ENCODE measurements around the gene RIMS3. TPM values are rescaled to one million over a fixed set of nuclear protein-coding genes. Genes with fewer than 3 reads are reported as not detected.

RIMS3 gene
- 1 to 10 TPM; 2.7 to 4.0 (median 3.0) TPM for total RNA-seq

DNA sequence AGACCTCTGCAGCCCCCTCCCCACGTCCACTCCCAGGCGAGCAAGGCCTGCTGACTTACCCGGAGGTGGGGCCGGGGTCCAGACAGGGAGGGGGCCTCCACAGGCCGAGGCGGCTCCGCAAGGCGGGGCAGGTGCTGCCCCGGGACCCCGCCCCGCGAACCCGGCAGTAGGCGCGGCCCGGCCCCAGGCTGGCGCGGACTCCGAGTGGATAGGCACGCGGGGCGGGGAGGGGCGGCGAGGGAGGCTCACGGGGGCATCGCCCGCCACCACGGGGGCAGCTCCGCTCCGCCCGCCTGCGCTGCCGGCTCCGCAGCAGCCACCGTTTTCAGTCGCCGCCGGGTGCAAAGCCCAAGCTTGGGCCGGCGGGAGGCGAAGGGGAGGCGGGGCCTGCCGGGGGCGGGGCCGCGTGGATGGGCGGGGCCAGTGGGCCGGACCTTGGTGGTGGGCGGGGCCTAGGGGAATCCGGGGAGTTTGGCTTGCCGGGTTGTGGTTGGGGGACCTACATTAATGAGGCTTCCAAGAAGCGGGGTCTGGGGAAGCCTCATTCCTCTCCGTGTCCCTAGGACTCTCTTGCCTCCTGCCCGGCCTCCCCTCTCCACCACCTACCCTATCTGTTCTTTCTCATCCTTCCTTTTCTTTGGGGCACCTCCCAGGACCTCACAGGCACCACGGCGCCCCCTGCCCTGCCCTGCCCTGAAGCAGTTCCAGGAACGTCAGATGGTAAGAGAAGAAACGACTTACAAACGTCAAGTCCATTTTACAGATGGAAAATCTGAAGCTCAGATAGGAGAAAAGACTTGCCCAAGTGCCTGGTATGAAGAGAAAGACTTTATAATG lies at the start of gene RIMS3:
Gene RIMS3 (minus strand): TSS at position 348 of the 837 bp plus-strand sequence. CDS start 23,757 bp downstream, outside the sequence.
- peak within 1 kb of the TSS; percentile 9 for H3K4me3 ChIP-seq (ENCODE audit: low read depth, poor library complexity, severe bottlenecking)
- 1 to 2% methylated on average over 9 to 27 of the region's 59 CpGs for WGBS, 2 donors
- DNase-seq (ENCODE audit: low spot score in 2 of 2) = peak; percentile 52 to 95
- intact Hi-C loops (cut with DNase I; ENCODE audit: low total_unique reads) = no loop called here
- TF ChIP-seq, protein P1, sequence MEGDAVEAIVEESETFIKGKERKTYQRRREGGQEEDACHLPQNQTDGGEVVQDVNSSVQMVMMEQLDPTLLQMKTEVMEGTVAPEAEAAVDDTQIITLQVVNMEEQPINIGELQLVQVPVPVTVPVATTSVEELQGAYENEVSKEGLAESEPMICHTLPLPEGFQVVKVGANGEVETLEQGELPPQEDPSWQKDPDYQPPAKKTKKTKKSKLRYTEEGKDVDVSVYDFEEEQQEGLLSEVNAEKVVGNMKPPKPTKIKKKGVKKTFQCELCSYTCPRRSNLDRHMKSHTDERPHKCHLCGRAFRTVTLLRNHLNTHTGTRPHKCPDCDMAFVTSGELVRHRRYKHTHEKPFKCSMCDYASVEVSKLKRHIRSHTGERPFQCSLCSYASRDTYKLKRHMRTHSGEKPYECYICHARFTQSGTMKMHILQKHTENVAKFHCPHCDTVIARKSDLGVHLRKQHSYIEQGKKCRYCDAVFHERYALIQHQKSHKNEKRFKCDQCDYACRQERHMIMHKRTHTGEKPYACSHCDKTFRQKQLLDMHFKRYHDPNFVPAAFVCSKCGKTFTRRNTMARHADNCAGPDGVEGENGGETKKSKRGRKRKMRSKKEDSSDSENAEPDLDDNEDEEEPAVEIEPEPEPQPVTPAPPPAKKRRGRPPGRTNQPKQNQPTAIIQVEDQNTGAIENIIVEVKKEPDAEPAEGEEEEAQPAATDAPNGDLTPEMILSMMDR (IDR thresholded peaks at IDR 0.05) = no peak
- TF ChIP-seq POLR2A (IDR thresholded peaks at IDR 0.05) = no peak

DNA sequence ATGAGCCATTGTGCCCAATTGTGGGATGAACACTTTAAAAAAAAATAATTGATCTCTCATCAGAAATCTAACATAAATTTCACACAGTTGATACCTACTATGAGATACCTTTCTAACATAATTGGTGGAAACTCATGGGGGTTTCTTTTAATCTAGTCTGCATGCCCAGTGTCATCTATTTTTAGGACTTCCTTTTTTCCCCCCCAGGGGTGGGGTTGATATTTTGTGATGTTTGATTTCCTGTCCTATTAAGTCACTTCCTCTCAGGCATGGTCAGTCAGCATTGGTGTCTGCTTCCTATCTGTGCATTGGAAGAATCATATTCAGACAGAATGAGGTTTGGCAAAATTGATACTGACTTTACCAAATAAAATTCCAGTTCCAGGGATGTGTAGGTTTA lies 47.5 kb upstream of the RIMS3 start:
- TF ChIP-seq, protein P1 (IDR thresholded peaks at IDR 0.05) = no peak
- no peak for TF ChIP-seq POLR2A (IDR thresholded peaks at IDR 0.05)
- DNase-seq (ENCODE audit: low spot score in 2 of 2) = peak in 1 of 2 donors; percentile 38
- no peak overlapping the region for H3K4me3 ChIP-seq (ENCODE audit: low read depth, poor library complexity, severe bottlenecking)
- intact Hi-C loops (cut with DNase I; ENCODE audit: low total_unique reads) = no loop called here

DNA sequence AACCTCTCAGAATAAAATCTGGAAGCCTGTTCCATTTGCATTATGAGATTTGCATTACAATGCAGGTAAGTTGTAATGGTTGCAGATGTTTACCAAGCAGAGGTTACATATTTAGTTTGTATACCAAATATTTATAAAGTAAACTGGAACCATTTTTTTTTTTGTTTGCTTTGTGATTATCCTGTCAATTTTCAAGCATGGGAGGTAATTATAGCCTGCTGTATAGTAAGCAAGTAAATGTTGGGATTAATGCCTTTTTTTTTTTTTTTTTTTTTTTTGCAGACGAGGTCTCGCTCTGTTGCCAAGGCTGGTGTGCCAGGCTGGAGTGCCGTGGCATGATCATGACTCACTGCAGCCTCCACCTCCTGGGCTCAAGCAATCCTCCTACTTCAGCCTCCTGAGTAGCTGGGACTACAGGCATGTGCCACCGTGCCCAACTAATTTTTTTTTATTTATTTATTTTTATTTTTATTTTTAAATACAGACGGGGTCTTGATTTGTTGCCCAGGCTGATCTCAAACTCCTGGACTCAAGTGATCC lies 47.0 kb upstream of the RIMS3 start:
- WGBS, 2 donors = 52 to 62% methylated on average over 5 of the region's 5 CpGs
- no peak for DNase-seq (ENCODE audit: low spot score in 2 of 2)
- H3K4me3 ChIP-seq (ENCODE audit: low read depth, poor library complexity, severe bottlenecking) = no peak overlapping the region
- intact Hi-C loops (cut with DNase I; ENCODE audit: low total_unique reads) = no loop called here
- TF ChIP-seq POLR2A (IDR thresholded peaks at IDR 0.05) = no peak
- TF ChIP-seq, protein P1 (IDR thresholded peaks at IDR 0.05) = no peak

DNA sequence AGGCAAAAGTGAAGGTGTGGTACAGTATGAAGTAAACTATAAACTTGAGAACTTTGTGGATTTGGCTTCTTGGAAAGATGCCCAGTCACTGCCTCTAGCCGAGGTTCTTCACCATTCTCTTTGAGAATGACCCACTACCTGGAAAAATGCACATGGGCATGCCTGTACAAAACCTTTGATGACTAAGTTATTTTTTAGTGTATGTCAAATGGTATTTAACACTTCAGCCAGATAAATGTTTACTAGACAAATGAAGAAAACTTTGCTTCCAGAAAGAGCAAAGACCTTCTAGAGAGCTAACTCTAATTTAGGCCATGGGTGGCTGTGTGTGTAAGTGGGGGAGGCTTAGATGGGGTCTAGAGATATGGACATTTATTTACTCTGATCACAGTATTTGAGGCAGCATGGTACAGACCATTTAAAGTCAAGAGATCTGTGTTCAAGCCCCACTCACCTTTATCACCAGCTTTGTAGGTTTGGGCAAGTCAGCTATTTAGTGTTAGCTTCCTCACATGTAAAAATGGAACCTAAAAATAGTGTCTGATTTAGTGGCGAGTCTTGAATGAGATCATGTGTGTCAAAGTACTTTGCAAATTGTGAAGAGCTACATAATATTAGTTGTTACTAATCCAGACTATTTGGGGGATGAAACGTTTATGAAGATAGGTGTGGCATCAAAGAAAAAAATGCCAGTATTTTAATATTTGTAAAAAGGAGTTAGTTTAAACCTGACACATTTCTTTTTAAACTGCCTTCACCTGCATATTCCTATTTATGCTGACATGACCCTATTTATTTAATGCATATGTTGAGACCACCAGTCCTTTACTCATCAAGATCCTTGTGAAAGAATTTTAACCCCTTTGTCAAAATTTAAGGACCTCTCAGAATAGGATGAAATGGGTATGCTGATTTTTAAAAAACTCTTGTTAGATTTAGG lies 46.3 kb upstream of the RIMS3 start:
- intact Hi-C loops (cut with DNase I; ENCODE audit: low total_unique reads) = no loop called here
- no peak overlapping the region for H3K4me3 ChIP-seq (ENCODE audit: low read depth, poor library complexity, severe bottlenecking)
- peak in 1 of 2 donors; percentile 20 for DNase-seq (ENCODE audit: low spot score in 2 of 2)
- 6 to 7% methylated on average over 3 of the region's 3 CpGs for WGBS, 2 donors
- TF ChIP-seq, protein P1 (IDR thresholded peaks at IDR 0.05) = no peak
- TF ChIP-seq POLR2A (IDR thresholded peaks at IDR 0.05) = no peak

DNA sequence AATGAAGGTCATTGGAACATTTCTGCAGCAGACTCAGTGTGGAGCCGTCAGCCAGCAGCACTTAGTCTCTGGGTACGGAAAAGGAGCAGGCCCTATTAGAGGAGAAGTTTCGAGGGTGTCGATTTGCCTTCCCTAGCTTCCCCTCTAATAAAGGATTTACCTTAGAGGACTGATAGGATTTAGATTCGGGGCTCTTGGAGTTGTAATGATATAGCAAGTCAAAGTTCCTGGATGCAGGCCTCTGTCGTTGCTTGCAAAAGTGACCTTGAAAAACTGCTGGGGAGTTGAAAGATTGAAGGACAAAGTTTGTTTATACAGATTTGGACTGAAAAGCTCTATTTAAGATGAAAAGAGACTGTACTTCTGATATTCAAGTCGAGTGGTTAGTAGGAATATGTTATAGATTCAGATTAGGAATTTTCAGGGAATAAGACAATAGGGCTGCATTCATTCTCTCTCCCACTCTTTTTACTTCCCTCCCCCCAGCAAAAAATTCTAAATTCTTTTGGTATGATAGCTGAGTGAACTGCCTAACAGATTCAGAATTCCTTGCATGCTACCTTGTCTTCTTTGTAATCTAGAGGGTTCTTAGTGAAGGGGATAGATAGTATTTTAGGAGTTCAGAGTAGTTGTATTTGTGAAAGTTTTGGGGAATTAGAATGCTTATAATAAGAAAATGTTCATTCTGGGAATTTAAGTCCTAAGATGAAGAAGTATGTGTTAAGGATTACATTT lies 45.3 kb upstream of the RIMS3 start:
- DNase-seq (ENCODE audit: low spot score in 2 of 2) = no peak
- 13 to 18% methylated on average over 7 of the region's 7 CpGs for WGBS, 2 donors
- no peak for TF ChIP-seq POLR2A (IDR thresholded peaks at IDR 0.05)
- TF ChIP-seq, protein P1 (IDR thresholded peaks at IDR 0.05) = no peak
- no peak overlapping the region for H3K4me3 ChIP-seq (ENCODE audit: low read depth, poor library complexity, severe bottlenecking)
- intact Hi-C loops (cut with DNase I; ENCODE audit: low total_unique reads) = no loop called here
